MM.1S (cell line): ENCODE results near the gene C9orf43.
"Not testable (repeated sequence)": the region's sequence is repeated elsewhere in the genome, so short reads cannot be mapped to it uniquely, and the experiment has no call there.

Source experiments
- DNase-seq: peaks from one replicate; pipeline ENCODE4 v3.0.0-alpha.2; 2015
- H2AFZ ChIP-seq: fragments of 300-600 bp; sonication (generic); 2 replicates; pipeline ENCODE4 v1.6.0; 2016; ENCODE audit warnings: antibody characterized with exemption, low read length
- H3F3A ChIP-seq: fragments of 300-600 bp; sonication (generic); 2 replicates; pipeline ENCODE4 v1.6.1; 2016; ENCODE audit warnings: mild to moderate bottlenecking, antibody characterized with exemption, low read length, moderate library complexity, mixed read lengths; ENCODE audit not compliant: insufficient read depth
- H3K27ac ChIP-seq: fragments of 300-600 bp; sonication (generic); 2 replicates; pipeline ENCODE4 v1.5.1; 2016; ENCODE audit warnings: mild to moderate bottlenecking, low read length
- H3K27me3 ChIP-seq: fragments of 300-600 bp; sonication (generic); replicated peaks from 2 replicates; pipeline ENCODE4 v1.6.0; 2016; ENCODE audit warnings: low read length; ENCODE audit not compliant: insufficient read depth
- H3K36me3 ChIP-seq: fragments of 300-600 bp; sonication (generic); replicated peaks from 2 replicates; pipeline ENCODE4 v1.6.1; 2016; ENCODE audit warnings: mild to moderate bottlenecking, low read length, mixed read lengths; ENCODE audit not compliant: insufficient read depth
- H3K4me1 ChIP-seq: fragments of 300-600 bp; sonication (generic); 2 replicates; pipeline ENCODE4 v1.6.1; 2016; ENCODE audit warnings: low read length, mixed read lengths
- H3K4me2 ChIP-seq: fragments of 300-600 bp; sonication (generic); 2 replicates; pipeline ENCODE4 v1.6.0; 2016; ENCODE audit warnings: low read depth, low read length
- H3K4me3 ChIP-seq: fragments of 300-600 bp; sonication (generic); 2 replicates; pipeline ENCODE4 v1.5.1; 2016; ENCODE audit warnings: low read length, mixed read lengths
- H3K79me2 ChIP-seq: fragments of 300-600 bp; sonication (generic); 2 replicates; pipeline ENCODE4 v1.6.1; 2016; ENCODE audit warnings: mixed run types, low read length, mixed read lengths
- H3K9ac ChIP-seq: fragments of 300-600 bp; sonication (generic); 2 replicates; pipeline ENCODE4 v1.6.1; 2016; ENCODE audit warnings: low read length, mixed read lengths
- H3K9me2 ChIP-seq: fragments of 300-600 bp; sonication (generic); replicated peaks from 2 replicates; pipeline ENCODE4 v1.6.1; 2016; ENCODE audit warnings: mild to moderate bottlenecking, low read length, mixed read lengths; ENCODE audit not compliant: insufficient read depth
- H3K9me3 ChIP-seq: fragments of 300-600 bp; sonication (generic); replicated peaks from 2 replicates; pipeline ENCODE4 v1.6.1; 2016; ENCODE audit warnings: mild to moderate bottlenecking, low read length, mixed read lengths; ENCODE audit not compliant: insufficient read depth
- H4K20me1 ChIP-seq: fragments of 300-600 bp; sonication (generic); 2 replicates; pipeline ENCODE4 v1.6.1; 2016; ENCODE audit warnings: mild to moderate bottlenecking, low read length, moderate library complexity, mixed read lengths; ENCODE audit not compliant: insufficient read depth
- CTCF ChIP-seq: fragments of 300-600 bp; sonication (generic); IDR thresholded peaks from 2 replicates; pipeline ENCODE4 v1.5.1; 2016; ENCODE audit warnings: antibody characterized with exemption, low read length, mixed read lengths
- EZH2 ChIP-seq: fragments of 300-600 bp; sonication (generic); optimal IDR thresholded peaks from 2 replicates; pipeline ENCODE3; 2017; ENCODE audit warnings: low read depth, mild to moderate bottlenecking, antibody characterized with exemption, low read length, mixed read lengths
- EZH2phosphoT487 ChIP-seq: fragments of 300-600 bp; sonication (generic); IDR thresholded peaks from 2 replicates; pipeline ENCODE4 v1.6.1; 2018; ENCODE audit warnings: antibody characterized with exemption, low read length

C9orf43 gene

DNA sequence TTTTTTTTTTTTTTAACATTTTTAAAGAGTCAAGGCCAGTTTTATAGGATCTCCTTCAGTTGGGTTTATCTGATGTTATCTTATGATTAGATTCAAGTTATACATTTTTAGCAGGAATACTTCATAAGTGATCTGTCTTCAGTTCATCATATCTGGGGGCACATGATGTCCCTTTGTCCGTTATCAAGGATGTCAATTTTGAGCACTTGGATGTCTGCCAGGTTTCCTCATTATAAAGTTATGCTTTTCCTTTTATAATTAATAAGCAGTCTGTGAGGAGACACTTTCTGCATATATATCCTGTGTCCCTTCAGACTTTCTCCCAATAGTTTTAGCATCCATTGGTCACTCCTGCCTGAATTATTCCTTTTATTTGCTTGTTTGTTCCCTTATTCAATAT is 45.6 kb upstream of the C9orf43 start:
- H3K9me2 ChIP-seq, result no peaks in the 10 kb centered on the region
- no peak overlapping the region for H3K27ac ChIP-seq
- TF ChIP-seq CTCF (no peak), EZH2 (no peak), EZH2phosphoT487 (no peak)
- H3K4me2 ChIP-seq, result no peak overlapping the region
- no peak overlapping the region for H2AFZ ChIP-seq
- no peaks in the 10 kb centered on the region for H4K20me1 ChIP-seq
- H3K27me3 ChIP-seq, result no peaks in the 10 kb centered on the region
- H3F3A ChIP-seq, result no peaks in the 10 kb centered on the region
- H3K9ac ChIP-seq, result no peak overlapping the region
- no peaks in the 10 kb centered on the region for H3K36me3 ChIP-seq
- H3K4me1 ChIP-seq, result no peaks in the 10 kb centered on the region
- no peak for DNase-seq
- no peaks in the 10 kb centered on the region for H3K9me3 ChIP-seq
- H3K79me2 ChIP-seq, result no peaks in the 10 kb centered on the region
- H3K4me3 ChIP-seq, result no peak overlapping the region

DNA sequence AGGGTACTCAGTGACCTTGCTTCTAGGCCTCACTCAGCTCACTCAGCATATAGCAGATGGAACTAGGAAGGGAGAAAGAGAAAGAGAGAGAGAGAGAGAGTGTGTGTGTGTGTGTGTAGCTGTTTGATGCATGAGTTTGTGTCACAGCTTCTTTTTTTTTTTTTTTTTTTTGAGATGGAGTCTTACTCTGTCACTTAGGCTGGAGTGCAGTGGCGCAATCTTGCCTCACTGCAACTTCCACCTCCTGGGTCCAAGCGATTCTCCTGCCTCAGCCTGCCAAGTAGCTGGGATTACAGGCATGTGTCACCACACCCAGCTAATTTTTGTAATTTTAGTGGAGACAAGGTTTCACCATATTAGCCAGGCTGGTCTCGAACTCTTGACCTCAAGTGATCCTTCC is 44.9 kb upstream of the C9orf43 start:
- not testable (repeated sequence) for H3K4me2 ChIP-seq, H4K20me1 ChIP-seq, H3K4me3 ChIP-seq, H3K4me1 ChIP-seq, H3K36me3 ChIP-seq, DNase-seq, H3K27me3 ChIP-seq, H3K79me2 ChIP-seq, H3K27ac ChIP-seq, H3F3A ChIP-seq, H3K9me2 ChIP-seq, H3K9me3 ChIP-seq, H2AFZ ChIP-seq, H3K9ac ChIP-seq

- DNase-seq, result no peak
- no peak for TF ChIP-seq CTCF
- TF ChIP-seq EZH2, result no peak
- TF ChIP-seq EZH2phosphoT487, result no peak
- Histone ChIP-seq H3K4me1 (peaks cover 11% of the 10 kb centered on the region), H3K9ac (no peak overlapping the region), H3K27ac (no peak overlapping the region), H3K4me3 (no peak overlapping the region), H3K27me3 (no peaks in the 10 kb centered on the region), H3K9me2 (no peaks in the 10 kb centered on the region), H4K20me1 (no peaks in the 10 kb centered on the region), H3K79me2 (0 out of 2 replicates have a peak, but pooled peaks cover under 1% of the 10 kb centered on the region), H3K36me3 (no peaks in the 10 kb centered on the region), H3K9me3 (no peaks in the 10 kb centered on the region), H2AFZ (no peak overlapping the region), H3K4me2 (no peak overlapping the region), H3F3A (peaks cover 9% of the 10 kb centered on the region; the same call in 1 of the 2 replicates)
Measured at GRCh38 chr9:113368348-113368981, 42.1 kb upstream of the C9orf43 start.
